ENCODE measurements around the gene RBM20.

- no peak for TF ChIP-seq RAD21 (IDR thresholded peaks at IDR 0.05; ENCODE audit: low read length)
- no peak for TF ChIP-seq MAZ (IDR thresholded peaks at IDR 0.05; ENCODE audit: borderline replicate concordance, low read depth, low read length)
- TF ChIP-seq CTCF (conservative IDR thresholded peaks at IDR 0.05; ENCODE audit: low read depth, low read length): no peak
- no peak for TF ChIP-seq POLR2A (IDR thresholded peaks at IDR 0.05; ENCODE audit: low read depth, low read length)
- no peak for TF ChIP-seq SMC3 (IDR thresholded peaks at IDR 0.05; ENCODE audit: low read depth, low read length)
- no peak for TF ChIP-seq CEBPB (IDR thresholded peaks at IDR 0.05; ENCODE audit: low read depth, low read length)
- no peak for TF ChIP-seq RFX5 (IDR thresholded peaks at IDR 0.05; ENCODE audit: low read depth, low read length)
Measured at GRCh38 chr10:110753462-110753861, 109.3 kb downstream of the RBM20 start.
